ENCODE data around the gene ITGB5. TPM values are rescaled to one million over a fixed set of nuclear protein-coding genes. Genes with fewer than 3 reads are reported as not detected.

The ITGB5 gene
- total and polyA plus RNA-seq, 2 donors (not counting 1 experiment from before 2014, with no cell fraction given): 0.15 to 0.54 TPM

DNA sequence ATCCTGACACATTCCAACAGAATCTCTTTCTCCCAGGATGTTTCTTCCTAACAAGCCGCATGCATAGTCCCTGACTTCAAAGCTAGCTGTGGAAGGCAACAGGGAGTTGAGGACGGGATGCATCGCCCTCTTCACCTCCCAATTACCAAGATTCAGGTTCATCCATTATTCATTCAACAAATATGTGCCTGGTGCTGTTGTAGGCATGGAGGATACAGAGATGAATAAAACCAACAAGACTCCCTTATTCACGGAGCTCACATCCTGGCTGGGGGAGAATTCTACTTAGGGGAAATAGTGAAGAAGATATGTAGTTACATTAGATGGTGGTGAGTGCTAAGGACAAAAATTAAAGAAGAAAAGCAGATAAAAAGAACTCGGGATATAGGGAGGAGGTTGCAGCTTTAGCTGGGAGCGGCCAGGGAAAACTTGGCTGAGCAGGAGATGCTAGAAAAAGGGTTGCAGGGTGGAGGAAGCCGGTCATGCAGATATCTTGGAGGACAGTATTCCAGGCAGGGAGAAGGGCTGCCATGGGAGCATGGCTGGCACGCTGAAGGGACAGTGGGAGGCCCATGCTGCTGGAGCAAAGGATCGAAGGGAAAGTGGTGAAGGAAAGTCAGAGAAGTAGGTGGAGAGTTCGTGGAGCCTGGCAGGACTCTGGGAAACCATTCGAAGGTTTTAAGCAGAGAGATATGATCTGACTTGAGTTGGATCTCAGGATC, 5.0 kb downstream of the ITGB5 start:
- H3K9ac ChIP-seq (ENCODE audit: low read length): no peak overlapping the region
- ChIA-PET CTCF (interaction anchor here (1.4 kb wide), 1 partner anchor 121 kb away, joined by 3 read pairs; no protein-coding TSS in a partner anchor), POLR2A (no interaction called here)
- H4K20me1 ChIP-seq (ENCODE audit: control insufficient read depth, insufficient read depth, low read length, poor library complexity, severe bottlenecking): no peaks in the 10 kb centered on the region
- intact Hi-C loops (cut with micrococcal nuclease): no loop called here
- H3K27me3 Mint-ChIP-seq: peaks cover 52% of the 10 kb centered on the region
- H3K4me1 ChIP-seq (ENCODE audit: control insufficient read depth in 2 of 2, insufficient read depth in 2 of 2, low read length in 2 of 2): peaks cover 5 to 6% of the 10 kb centered on the region in 2 donors
- 97% methylated on average over 8 of the region's 11 CpGs for WGBS (ENCODE audit: insufficient coverage)
- no peaks in the 10 kb centered on the region for H3K9me3 ChIP-seq (ENCODE audit: control extremely low read depth in 1 of 3, control insufficient read depth in 2 of 3, insufficient read depth in 1 of 3, low read length in 2 of 3)
- no peak overlapping the region for H2AFZ ChIP-seq (ENCODE audit: insufficient read depth, low read depth, low read length, poor library complexity, severe bottlenecking)
- H3K4me2 ChIP-seq (replicated peaks; ENCODE audit: low read depth, low read length, poor library complexity, severe bottlenecking): no peak overlapping the region
- peaks cover 4% of the 10 kb centered on the region for H3K4me1 Mint-ChIP-seq
- no peaks in the 10 kb centered on the region for H3K9me3 Mint-ChIP-seq (ENCODE audit: insufficient read depth)
- no peaks in the 10 kb centered on the region for H3K36me3 ChIP-seq (replicated peaks in 1 of 2; ENCODE audit: control extremely low read depth in 1 of 2, control insufficient read depth in 1 of 2, extremely low read depth in 1 of 2, insufficient read depth in 2 of 2, low read length in 1 of 2)
- no peak overlapping the region for H3K27ac ChIP-seq (ENCODE audit: low read length in 2 of 2)
- peaks cover 0 to 30% (median 10%) of the 10 kb centered on the region in 4 experiments for H3K27me3 ChIP-seq (replicated peaks in 1 of 4; ENCODE audit: control extremely low read depth in 1 of 4, control insufficient read depth in 3 of 4, insufficient read depth in 4 of 4, low read length in 3 of 4)
- no peak overlapping the region for H3K27ac Mint-ChIP-seq
- no peak overlapping the region for H3K4me3 Mint-ChIP-seq
- TF ChIP-seq EZH2 (IDR thresholded peaks at IDR 0.05; ENCODE audit: borderline replicate concordance, insufficient read depth, low read depth, low read length, poor library complexity, severe bottlenecking): no peak
- TF ChIP-seq, protein P1, sequence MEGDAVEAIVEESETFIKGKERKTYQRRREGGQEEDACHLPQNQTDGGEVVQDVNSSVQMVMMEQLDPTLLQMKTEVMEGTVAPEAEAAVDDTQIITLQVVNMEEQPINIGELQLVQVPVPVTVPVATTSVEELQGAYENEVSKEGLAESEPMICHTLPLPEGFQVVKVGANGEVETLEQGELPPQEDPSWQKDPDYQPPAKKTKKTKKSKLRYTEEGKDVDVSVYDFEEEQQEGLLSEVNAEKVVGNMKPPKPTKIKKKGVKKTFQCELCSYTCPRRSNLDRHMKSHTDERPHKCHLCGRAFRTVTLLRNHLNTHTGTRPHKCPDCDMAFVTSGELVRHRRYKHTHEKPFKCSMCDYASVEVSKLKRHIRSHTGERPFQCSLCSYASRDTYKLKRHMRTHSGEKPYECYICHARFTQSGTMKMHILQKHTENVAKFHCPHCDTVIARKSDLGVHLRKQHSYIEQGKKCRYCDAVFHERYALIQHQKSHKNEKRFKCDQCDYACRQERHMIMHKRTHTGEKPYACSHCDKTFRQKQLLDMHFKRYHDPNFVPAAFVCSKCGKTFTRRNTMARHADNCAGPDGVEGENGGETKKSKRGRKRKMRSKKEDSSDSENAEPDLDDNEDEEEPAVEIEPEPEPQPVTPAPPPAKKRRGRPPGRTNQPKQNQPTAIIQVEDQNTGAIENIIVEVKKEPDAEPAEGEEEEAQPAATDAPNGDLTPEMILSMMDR (IDR thresholded peaks at IDR 0.05): no peak
- no peak for ATAC-seq (ENCODE audit: low read depth)
- no peak for DNase-seq
- H3K4me3 ChIP-seq (ENCODE audit: control extremely low read depth in 1 of 5, extremely low read depth in 1 of 5, insufficient read depth in 1 of 5, low read depth in 2 of 5, low read length in 4 of 5): no peak overlapping the region
- H3K79me2 ChIP-seq (ENCODE audit: control insufficient read depth, insufficient read depth, low read length): no peaks in the 10 kb centered on the region

GRCh38 chr3:124879337-124879680, 7.9 kb downstream of the ITGB5 start:
- Histone ChIP-seq H3K36me3 (replicated peaks in 1 of 2; ENCODE audit: control extremely low read depth in 1 of 2, control insufficient read depth in 1 of 2, extremely low read depth in 1 of 2, insufficient read depth in 2 of 2, low read length in 1 of 2) (no peaks in the 10 kb centered on the region), H3K9ac (ENCODE audit: low read length) (no peak overlapping the region), H3K4me1 (ENCODE audit: control insufficient read depth in 2 of 2, insufficient read depth in 2 of 2, low read length in 2 of 2) (no peaks in the 10 kb centered on the region), H3K27me3 (replicated peaks in 1 of 4; ENCODE audit: control extremely low read depth in 1 of 4, control insufficient read depth in 3 of 4, insufficient read depth in 4 of 4, low read length in 3 of 4) (peaks cover 0 to 15% (median 4%) of the 10 kb centered on the region in 4 experiments), H3K4me3 (ENCODE audit: control extremely low read depth in 1 of 5, extremely low read depth in 1 of 5, insufficient read depth in 1 of 5, low read depth in 2 of 5, low read length in 4 of 5) (no peak overlapping the region), H3K27ac (ENCODE audit: low read length in 2 of 2) (no peak overlapping the region), H3K9me3 (ENCODE audit: control extremely low read depth in 1 of 3, control insufficient read depth in 2 of 3, insufficient read depth in 1 of 3, low read length in 2 of 3) (no peaks in the 10 kb centered on the region), H3K4me2 (replicated peaks; ENCODE audit: low read depth, low read length, poor library complexity, severe bottlenecking) (no peak overlapping the region), H2AFZ (ENCODE audit: insufficient read depth, low read depth, low read length, poor library complexity, severe bottlenecking) (no peak overlapping the region), H3K79me2 (ENCODE audit: control insufficient read depth, insufficient read depth, low read length) (no peaks in the 10 kb centered on the region), H4K20me1 (ENCODE audit: control insufficient read depth, insufficient read depth, low read length, poor library complexity, severe bottlenecking) (no peaks in the 10 kb centered on the region)
- POLR2A ChIA-PET: no interaction called here
- CTCF ChIA-PET: no interaction called here
- TF ChIP-seq EZH2 (IDR thresholded peaks at IDR 0.05; ENCODE audit: borderline replicate concordance, insufficient read depth, low read depth, low read length, poor library complexity, severe bottlenecking): no peak
- TF ChIP-seq, protein P1 (IDR thresholded peaks at IDR 0.05): no peak
- DNase-seq (no peak), ATAC-seq (ENCODE audit: low read depth) (no peak)
- Mint-ChIP-seq H3K27me3 (peaks cover 50% of the 10 kb centered on the region), H3K9me3 (ENCODE audit: insufficient read depth) (no peaks in the 10 kb centered on the region), H3K27ac (no peak overlapping the region), H3K4me3 (no peak overlapping the region), H3K4me1 (no peaks in the 10 kb centered on the region)
- intact Hi-C loops (cut with micrococcal nuclease): no loop called here
